Activated CD4-positive, alpha-beta T cell treated with anti-CD3 and anti-CD28 coated beads for 24 hours (primary cell): ENCODE measurements around the gene PLB1.
"Not testable (repeated sequence)": the region's sequence is repeated elsewhere in the genome, so short reads cannot be mapped to it uniquely, and the experiment has no call there.

Source experiments
- DNase-seq, 2 donors: peaks; one replicate each; pipeline ENCODE4 v3.0.0-alpha.2; 2020; ENCODE audit warnings: low read depth in 2 of 2

The PLB1 gene

DNA sequence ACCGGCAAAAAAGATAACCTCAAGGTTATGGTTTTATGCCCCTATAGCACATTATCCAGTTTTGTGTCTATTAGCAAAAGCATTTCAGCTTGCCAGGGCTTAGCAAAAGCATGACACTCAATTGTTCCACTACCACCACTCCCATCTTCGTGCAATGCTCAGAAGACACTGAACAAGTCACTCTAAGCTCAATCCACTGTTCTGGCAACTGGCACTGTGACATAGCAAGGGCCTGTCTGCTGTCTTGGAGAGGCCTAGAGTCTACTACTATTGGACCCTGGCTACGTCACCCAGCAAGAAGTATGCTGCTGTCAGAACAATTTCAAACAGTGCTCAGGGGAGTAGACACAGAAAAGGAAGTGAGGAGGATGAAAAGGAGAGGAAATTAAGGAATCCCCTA is 152.3 kb downstream of the PLB1 start:
- no peak for DNase-seq

DNA sequence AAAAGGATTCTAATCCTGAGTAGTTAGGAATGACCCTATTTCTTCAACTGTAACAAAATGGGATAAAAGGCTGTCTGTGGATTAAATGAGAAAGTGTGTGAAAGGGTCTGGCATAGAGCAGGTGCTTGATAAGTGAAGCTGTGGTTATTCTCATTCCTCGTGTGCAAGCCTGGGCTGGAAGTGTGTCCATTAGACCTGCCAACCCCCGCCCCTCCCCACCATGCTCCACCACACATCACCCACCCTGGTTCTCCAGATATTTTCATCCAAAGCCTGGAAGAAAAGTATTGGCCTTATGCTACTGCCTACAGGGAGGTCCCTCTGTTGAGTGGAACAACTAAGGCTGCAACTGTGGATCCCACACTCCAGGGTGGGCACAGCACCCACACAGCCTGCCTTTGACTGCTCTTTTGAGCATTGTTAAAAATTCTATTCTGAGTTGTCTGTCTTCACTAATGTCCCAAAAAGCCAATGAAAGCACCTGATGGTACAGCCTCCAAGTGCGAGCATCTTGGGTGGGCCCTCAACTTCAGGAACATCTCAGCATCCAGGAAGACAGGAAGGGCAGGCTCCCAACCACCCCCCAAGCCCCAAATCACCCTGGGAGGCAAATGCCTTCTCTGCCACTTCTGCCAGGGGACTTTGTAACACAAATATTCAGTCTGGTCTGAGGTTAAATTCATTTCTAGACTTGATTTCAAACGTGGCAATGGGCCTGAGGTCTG is 153.0 kb downstream of the PLB1 start:
- DNase-seq = no peak

DNA sequence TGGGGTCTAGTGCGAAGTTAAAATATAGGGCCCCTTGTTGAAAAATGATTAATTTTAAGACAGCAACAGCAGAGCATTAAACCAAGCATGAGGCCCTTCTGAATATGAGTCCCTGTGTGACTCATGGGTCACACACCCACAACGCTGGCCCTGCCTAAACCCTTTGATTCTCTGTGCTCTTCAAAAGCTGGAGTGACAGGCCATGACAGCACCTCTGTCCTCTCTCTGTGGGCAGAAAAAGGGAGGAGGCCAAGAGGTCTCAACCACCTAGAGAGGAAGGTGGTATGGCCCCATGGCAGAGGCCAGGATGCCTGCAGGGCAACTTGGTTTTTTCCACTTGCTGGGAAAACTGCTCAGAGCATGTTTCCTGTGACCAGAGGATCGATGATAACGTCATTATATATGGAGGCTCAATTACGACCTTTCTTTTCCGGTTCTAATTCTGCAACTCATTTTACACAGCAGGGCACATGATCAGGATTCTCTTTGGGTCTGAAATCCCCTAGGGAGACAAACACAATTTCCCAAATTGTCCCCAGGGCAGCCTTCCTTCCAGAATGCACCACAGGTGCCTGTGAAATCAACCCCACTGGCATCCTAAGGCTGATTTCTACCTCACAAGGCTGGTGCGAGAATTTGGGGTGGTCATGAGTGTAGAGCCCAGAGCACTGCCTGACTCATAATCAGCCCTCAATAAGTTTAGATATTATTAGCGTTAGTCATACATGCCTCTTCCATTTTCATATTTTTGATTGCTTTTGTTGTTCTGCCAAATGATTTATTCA is 153.8 kb downstream of the PLB1 start:
- no peak for DNase-seq

DNA sequence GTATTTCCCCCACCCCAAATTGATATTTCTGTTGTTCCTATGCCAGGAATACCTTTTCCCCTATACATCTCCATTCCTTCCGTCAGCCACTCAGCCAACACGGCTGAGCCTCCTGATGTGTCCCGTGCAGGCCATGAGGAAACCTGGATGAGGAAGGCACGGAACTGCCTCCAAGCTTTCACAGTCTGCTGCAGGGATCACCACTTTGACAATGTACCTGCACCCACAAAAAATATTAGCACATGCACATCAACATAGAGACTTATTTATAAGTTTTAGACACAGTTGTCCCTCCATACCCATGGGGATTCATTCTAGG is 154.4 kb downstream of the PLB1 start:
- DNase-seq = no peak

DNA sequence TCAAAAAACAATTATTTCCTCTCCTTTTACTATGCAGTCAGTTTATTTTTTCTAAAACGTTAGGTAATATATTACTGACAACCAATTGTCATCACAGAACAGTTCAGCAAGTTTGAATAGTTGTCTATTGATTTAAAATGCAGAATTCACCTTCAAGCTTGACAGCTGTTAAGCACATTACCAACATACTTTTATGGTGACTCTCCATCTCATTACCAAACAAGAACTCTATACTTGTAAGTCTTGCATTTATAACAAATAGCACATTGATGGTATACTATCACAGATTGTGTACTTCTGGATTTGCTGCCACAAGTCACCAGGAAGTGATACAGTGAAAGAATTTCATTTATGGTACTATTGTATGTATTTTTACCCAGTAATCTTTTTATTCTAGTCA is 156.4 kb downstream of the PLB1 start:
- DNase-seq = no peak

DNA sequence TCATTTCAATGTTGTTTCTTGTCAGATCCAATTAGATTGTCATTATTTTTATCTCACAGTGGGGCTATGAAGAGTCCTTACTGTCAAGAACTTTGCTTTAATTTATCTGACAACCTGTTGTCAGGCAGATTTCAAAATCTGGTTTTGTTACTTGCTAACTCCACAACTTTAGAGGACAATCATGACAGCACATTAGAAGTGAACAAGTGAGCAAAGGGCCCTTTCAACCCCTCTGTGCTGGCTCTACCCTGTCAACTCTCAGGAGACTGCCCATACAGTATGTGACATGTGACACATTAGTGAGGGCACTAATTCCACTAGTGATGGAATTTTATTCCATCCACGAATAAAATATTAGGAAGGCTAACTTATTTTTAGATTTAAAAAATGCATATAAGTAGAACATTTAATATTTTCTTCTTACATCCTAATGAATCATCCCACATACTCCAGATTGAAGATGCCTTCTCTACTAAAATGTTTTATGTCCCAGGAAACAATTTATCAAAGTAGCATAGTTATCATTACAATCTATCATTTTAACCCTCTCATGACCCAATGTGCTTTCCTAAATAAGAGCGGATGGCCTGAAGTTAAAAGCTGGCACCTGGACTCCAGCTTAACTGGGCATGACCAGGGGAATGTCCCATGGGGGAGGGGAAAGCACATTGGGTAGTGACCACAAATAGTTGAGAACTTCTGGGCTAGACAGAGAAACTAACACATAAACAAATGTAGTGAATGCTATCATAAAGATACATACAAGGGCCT is 158.2 kb downstream of the PLB1 start:
- no peak for DNase-seq

DNA sequence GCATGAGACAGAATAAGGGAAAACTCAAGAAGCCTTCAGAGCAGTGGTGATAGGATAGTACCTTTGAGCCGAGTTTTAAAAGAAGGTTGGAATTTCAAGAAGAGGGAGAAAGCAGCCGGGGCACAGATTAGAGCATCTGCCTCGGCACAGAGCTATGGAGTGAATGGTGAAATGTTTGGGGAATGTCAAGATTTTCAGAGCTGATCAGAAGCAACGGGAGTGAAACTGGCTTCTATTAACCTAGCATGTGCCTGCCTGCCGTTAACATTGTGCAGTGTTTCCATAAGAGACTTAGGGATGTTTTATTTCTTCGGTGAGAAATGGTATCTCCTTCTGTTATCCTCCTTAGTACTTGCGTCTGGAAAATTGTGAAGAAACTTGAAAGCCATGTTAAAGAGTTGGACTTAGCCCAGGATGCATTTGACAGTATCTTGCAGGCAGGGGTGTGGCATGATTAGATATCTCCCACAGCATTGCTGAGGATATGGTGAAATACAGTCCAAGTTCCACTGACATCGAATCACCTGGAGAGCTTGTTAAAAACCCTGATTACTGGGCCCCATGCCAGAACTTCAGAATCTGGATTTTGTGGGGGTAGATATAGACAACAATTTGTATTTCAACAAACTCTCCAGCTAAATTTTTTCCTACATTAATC is 158.9 kb downstream of the PLB1 start:
- DNase-seq = no peak

DNA sequence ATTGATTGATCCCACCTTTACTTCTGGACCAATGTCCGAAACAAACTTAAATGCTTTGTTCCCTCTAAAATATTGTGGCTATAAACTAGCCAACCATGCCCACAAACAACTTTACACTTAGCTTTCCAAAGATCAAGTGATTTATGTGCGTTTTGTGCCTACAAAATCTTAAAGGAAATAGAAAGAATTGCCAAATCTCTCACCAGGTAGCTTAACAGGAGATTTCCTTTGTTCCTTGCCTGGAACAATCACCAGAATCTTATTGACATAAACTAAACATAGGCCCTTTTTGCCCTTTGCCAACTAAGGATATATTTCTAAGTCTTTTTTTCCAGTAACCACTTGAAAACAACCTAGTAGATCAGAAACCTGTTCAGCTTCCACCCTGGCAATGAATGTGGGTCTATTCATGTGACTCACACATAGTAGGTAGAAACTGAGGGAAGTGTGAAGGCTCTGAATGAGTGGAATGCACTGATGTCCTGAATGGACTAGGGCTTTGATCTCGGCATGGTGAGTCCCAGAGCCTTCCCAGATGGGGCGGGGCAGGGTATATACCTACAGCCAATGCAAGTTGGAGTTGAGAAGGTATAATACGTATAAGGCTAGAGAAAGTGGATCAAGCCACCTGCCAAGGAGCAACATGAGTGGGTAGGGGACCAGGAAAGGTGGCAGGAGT is 161.2 kb downstream of the PLB1 start:
- DNase-seq = no peak

DNA sequence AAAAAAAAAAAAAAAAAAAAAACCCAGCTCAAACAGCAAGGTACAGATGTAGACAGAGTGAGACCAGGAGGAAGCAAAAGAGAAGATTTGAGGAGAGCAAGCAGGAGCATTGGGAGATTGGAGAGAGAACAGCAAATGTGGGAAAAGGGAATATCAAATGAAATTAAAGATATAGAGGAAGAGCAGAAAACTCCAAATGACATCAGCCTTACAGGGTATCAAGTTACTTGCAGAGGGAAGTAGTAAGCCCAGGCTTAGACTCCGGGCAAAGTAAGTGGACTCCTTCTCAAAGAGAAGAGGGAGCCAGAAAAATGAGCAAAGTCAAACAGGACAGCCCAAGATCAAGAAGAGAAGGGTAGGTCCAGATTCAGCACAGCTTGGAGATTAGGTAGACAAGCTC is 162.5 kb downstream of the PLB1 start:
- DNase-seq = no peak

DNA sequence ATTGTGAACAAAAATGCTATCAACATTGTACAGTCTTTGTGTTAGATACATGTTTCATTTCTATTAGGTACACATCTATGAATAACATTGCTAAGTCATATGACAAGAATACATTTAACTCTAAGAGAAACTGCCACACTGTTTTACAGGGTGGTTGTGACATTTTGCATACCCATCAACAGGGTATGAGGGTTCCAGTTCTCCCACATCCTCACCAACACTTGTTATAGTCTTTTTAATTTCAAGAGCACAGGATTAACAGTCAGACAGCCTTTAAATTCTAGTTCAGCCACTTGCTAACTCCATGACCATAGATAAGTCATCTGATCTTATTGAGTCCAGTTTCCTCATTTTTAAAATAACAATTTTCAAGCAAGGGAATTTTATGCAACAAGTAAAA is 163.3 kb downstream of the PLB1 start:
- no peak for DNase-seq

DNA sequence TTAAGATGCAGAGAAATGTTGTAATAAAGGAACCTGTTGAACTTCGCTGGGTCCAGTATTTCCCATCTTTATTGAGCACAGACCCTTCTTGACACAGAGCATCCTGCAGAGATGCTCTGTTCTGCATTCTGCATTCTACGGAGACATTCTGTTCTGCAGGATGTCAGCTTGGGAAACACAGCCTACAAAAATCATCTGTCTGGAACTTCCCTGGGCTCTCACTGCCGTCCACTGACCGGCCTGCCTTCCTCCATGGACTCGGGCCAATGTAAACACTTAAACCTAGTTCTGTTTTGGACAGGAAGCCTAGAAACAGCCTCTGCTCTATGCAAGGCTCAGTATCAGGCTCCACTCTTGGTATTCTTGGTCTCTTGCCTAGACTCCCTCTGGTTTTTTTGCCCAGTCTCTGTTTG is 165.7 kb downstream of the PLB1 start:
- no peak for DNase-seq

DNA sequence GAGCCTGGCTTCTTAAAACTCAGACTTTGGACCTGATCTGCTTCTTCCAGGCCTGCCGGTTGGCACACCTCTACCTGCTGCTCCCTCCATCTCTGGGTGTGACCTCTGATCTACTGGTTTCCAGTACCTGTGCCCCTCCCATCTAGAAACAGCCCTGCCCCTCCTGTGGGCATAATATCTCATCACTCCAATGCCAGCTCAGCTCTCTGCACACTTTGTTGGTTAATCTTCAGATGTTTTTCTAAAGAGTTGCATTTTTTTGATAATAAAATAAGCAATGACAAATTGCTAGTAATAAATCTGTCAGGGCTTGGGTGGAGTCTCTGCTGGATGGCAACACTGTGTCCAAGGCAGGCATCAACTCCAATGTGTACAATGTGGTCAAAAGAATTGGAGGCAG is 166.2 kb downstream of the PLB1 start:
- no peak for DNase-seq

DNA sequence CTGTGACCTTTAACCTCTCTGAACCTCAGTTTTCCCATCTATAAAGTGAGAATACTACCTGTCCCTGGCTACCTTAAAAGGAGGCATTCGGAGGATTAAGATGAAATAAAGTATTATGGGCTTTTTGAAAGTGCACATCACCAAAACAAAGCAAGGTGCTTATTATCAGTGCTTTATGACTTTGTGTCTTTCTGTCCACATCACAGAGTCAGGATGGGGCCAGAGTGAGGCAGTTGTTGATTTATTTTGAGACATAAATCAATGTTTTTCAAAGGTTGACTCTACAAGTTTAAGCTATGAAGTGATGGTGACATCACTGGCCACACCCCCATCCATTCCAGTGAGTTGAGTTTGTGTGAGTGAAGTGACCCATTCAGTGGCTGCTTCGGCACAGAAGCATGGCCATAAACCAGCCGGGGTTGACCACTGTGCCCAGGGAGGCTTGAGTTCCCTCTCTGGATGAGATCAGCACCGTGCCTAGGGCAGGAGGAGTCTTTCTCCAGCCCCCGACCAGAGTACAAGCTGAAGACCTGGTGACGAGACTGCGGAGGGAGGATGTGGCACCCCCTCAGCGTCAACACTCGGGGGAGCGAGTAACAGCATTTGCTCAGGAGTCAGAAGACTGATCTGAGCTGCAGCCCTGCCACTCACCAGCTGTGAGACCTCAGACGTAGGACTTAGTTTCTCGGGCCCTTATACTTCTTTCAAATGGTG is 166.8 kb downstream of the PLB1 start:
- DNase-seq = no peak

DNA sequence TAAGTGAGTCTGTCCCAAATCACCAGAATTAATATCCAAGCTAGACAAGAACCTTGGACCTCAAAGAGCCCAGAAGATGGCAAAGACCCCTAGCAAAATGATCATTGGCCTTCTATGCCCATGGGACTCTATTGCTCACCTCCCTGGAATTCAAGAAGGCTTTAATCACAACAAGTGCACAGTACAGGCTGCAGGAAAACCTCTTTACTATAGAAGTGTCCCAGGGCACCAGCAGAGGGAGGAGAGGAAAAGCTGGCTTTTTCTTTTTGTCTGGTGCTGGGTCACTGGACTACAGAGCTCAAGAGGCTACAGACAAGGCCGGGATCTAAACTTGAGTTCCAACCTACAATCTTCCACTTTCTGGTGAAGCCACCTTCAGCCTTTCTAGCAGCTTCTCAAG is 167.5 kb downstream of the PLB1 start:
- no peak for DNase-seq

DNA sequence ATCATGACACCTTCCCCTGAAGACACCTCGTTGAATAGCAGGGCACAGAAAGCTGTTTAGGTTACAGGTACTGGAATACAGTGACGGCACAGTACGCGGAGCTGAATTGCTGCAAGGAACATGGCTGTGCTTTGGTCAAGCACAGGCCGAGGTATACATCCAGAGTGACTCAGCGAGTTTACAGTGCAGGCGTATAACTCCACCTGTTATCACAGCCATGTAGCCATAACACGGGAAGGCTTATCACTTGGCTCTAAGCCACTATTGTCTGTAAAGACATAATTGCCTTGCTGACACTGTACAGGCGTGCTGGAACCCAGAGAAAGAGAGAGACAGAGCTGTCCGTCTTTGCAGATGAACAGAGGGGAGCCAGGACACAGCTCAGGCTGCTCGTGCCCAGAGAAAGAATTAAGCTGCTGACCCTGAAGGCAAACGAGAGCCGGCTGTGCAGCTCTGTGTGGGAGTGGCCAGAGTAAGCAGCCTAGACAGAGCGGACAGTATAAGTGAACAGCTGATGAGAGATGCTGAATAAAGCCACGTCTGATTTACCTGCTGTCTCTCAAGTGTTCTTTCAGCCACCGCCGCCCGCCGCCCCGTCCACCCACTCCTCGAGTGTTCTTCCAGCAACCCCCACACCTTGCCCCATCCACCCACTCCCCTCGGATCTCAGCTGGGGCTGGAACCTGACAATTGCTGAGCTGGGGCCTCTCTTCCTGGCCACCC is 168.4 kb downstream of the PLB1 start:
- no peak for DNase-seq

DNA sequence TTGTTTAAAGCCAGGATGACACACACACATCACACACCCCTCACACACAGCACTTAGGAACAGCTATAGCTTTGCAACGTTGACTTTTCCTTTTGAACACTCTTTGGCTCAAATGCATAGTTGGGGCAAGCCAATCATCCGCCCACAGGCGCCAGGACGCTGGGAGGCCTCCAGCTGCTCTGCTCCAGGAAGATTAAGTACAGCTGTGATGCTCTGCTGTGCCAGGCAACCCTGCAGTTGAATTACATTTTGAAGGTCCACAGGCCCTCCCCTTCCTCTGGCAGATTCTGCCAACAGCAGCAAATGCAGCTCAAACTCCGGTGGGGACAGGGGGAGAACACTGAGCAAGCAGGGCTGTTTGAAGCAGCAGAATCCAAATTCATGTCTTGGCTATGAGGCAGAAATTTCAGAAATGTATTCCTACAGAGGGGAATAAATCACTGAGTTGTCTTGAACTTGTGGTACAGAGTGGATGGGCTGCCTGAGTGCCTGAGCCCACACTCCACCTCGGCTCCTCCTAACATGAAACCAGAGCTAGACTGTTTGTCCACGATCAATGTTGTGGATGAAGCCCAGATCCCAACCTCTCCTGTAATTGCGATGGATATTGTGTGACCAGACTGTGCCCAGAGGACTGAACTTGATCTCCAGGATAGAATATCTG is 169.3 kb downstream of the PLB1 start:
- DNase-seq = no peak

DNA sequence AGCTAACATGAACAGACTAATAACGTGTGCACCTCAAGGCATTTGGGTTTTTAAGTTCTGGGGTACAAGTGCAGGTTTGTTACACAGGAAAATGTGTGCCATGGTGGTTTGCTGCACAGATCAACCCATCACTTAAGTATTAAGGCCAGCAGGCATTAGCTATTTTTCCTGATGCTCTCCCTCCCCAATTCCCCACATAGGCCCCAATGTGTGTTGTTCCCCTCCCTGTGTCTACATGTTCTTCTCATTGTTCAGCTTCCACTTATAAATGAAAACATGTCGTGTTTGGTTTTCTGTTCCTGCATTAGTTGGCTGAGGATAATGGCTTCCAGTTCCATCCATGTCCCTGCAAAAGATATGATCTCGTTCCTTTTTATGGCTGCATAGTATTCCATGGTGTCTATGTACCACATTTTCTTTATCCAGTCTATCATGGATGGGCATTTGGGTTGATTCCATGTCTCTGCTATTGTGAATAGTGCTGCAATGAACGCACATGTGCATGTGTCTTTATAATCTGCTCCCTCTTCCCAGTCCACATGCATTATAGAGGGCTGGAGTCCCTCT is 170.0 kb downstream of the PLB1 start:
- DNase-seq = not testable (repeated sequence)

DNA sequence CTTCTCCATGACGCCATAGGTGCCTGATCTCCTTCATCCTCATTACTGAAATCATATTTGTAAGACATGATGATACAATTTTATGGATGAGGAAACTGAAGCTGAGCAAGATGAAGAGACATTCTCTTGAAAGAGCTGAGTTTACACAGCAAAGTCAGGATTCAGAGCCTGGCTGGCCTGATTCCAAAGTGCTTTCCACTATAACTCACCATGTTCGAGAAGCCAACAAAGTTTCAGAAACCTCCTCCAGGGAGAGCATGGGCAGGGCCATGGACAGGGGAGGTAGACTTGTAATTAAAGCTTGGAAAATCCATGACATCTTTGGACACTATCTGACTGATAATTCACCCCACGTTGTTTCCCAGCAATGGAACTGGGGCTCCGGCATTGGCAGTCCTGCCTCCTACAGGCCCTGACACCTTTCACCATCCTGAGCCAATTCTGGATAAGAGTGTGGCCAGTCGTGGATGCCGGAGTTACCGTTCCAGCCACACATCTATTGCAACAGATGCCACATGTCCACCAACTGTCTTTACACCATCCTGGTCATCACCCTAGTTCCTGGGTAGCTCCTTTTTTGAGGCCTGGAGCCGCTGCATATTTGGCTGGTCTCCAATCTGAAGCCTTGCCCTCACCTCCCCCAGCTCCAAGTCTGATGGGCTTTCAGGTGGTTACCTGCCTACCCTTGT is 170.8 kb downstream of the PLB1 start:
- DNase-seq = no peak

DNA sequence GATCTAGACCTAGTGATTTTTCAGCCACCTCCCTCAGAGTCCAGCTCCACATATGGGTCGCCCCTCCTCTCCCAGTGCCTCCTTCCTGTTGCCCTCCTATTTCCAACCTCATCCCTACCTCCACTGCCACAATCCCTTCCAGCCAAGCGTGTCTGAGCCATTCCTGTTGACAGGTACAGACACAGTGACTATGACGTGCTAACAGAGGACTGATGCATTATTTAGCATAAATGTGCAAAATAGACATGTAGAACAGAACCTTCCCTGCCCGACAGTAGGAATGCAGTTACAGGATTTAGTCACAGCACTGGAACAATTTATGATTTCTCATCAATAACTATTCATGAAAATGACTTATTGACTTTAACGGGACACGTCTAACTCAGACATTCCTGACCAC is 171.4 kb downstream of the PLB1 start:
- DNase-seq = no peak
